Activated CD4-positive, alpha-beta memory T cell treated with anti-CD3 and anti-CD28 coated beads for 36 hours (primary cell): Measurements from ENCODE around the gene FAM118B. TPM values are rescaled to one million over a fixed set of nuclear protein-coding genes. Genes with fewer than 3 reads are reported as not detected.

ENCODE experiments used
- CTCF ChIA-PET: fragments of 350-600 bp; sonication (Branson Sonifier 250); formaldehyde crosslinking; loops from one replicate; lab custom pipeline; 2021; ENCODE audit warnings: antibody characterized with exemption, inconsistent platforms; lab: Charles Lee
- POLR2A ChIA-PET: fragments of 350-600 bp; sonication (Branson Sonifier 250); formaldehyde crosslinking; loops from one replicate; lab custom pipeline; 2021; ENCODE audit warnings: antibody characterized with exemption; lab: Charles Lee
- DNase-seq: peaks from one replicate; pipeline ENCODE4 v3.0.0-alpha.2; 2020
- H3K27ac Mint-ChIP-seq: one replicate; pipeline ENCODE4 v1.8.0; 2021; ENCODE audit warnings: mixed read lengths
- H3K27me3 Mint-ChIP-seq: one replicate; pipeline ENCODE4 v1.8.0; 2021; ENCODE audit warnings: mixed read lengths
- H3K36me3 Mint-ChIP-seq: one replicate; pipeline ENCODE4 v1.8.0; 2021; ENCODE audit warnings: mixed read lengths
- H3K4me1 Mint-ChIP-seq: one replicate; pipeline ENCODE4 v1.8.0; 2021; ENCODE audit warnings: low read depth, mixed read lengths
- H3K4me3 Mint-ChIP-seq: one replicate; pipeline ENCODE4 v1.8.0; 2021; ENCODE audit warnings: mild to moderate bottlenecking, mixed read lengths
- H3K9me3 Mint-ChIP-seq: one replicate; pipeline ENCODE4 v1.8.0; 2021; ENCODE audit warnings: mixed read lengths
- intact Hi-C: fragments of 100-400 bp; cut with micrococcal nuclease; formaldehyde crosslinking; loops from one replicate; pipeline ENCODE4 v1.15.1; 2023
- total RNA-seq, 2 experiments: library from RNA; stranded (reverse); gene quantifications; one replicate each; pipeline ENCODE4 v1.2.3, GENCODE V29; 2021

Gene FAM118B
- total RNA-seq, 2 experiments from 2014 or later, result 8.0 to 9.7 TPM

DNA sequence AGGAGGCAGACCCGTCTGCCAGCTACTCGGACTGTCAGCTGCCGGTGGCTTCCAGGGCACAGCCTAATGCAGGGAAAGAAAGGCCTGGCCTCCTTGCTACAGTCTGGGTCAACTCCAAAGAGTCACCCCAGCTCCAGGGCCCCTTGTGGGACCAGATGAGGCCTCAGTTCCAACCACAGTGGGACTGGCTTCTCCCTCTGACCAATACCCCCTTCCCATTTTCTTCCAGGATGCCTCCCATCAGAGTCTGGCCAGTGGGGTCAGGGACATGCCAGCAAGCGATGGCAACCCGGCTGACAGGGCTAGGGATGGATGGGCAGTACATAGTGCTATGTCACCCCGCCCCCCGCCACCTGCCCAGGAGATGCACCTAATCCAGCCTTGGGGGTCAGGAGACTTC is 36.8 kb upstream of the FAM118B start:
- no peaks in the 10 kb centered on the region for H3K4me1 Mint-ChIP-seq
- H3K9me3 Mint-ChIP-seq, result no peaks in the 10 kb centered on the region
- H3K27ac Mint-ChIP-seq, result no peak overlapping the region
- peaks cover 12% of the 10 kb centered on the region for H3K27me3 Mint-ChIP-seq
- intact Hi-C loops, result no loop called here
- H3K36me3 Mint-ChIP-seq, result no peaks in the 10 kb centered on the region
- ChIA-PET POLR2A (no interaction called here), CTCF (no interaction called here)
- H3K4me3 Mint-ChIP-seq, result no peak overlapping the region
- DNase-seq, result no peak

- H3K36me3 Mint-ChIP-seq, result no peaks in the 10 kb centered on the region
- intact Hi-C loops, result no loop called here
- CTCF ChIA-PET, result no interaction called here
- H3K4me1 Mint-ChIP-seq, result no peaks in the 10 kb centered on the region
- peaks cover 12% of the 10 kb centered on the region for H3K27me3 Mint-ChIP-seq
- DNase-seq, result no peak
- peaks cover under 1% of the 10 kb centered on the region for H3K9me3 Mint-ChIP-seq
- POLR2A ChIA-PET, result no interaction called here
- H3K4me3 Mint-ChIP-seq, result no peak overlapping the region
- no peak overlapping the region for H3K27ac Mint-ChIP-seq
These were observed 36.2 kb upstream of the FAM118B start for GRCh38 chr11:126175393-126175792.

DNA sequence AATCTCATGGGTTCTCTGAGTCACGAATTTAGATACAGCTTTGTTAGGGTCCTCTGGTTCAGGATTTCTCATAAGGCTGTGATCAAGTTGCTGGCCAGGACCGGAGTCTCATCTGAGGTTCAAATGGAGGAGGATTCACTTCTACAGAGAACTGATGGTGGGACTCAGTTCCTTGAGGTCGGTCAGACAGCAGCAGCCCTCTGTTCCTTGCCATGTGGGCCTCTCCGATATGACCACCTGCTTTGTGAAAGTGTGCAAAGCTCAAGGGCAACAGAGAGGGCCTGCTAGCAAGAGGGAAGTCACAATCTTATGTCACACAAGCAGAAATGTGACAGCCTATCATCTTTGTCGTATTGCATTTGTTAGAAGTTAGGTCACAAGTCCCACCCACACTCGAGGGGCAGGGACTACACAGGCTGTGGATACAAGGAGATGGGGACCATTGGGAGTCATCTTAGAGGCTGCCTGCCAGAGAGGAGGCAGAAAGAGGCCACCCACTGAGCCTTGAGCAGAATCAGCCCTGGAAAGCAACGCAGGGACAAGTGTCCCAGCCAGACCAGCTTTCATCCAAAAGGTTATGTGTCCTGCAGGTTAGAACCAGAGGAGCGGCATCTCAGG is 34.6 kb upstream of the FAM118B start:
- Mint-ChIP-seq H3K27me3 (peaks cover 8% of the 10 kb centered on the region), H3K27ac (no peak overlapping the region), H3K4me3 (no peak overlapping the region), H3K9me3 (peaks cover 4% of the 10 kb centered on the region), H3K4me1 (no peaks in the 10 kb centered on the region), H3K36me3 (no peaks in the 10 kb centered on the region)
- CTCF ChIA-PET, result no interaction called here
- POLR2A ChIA-PET, result no interaction called here
- no peak for DNase-seq
- intact Hi-C loops, result no loop called here

DNA sequence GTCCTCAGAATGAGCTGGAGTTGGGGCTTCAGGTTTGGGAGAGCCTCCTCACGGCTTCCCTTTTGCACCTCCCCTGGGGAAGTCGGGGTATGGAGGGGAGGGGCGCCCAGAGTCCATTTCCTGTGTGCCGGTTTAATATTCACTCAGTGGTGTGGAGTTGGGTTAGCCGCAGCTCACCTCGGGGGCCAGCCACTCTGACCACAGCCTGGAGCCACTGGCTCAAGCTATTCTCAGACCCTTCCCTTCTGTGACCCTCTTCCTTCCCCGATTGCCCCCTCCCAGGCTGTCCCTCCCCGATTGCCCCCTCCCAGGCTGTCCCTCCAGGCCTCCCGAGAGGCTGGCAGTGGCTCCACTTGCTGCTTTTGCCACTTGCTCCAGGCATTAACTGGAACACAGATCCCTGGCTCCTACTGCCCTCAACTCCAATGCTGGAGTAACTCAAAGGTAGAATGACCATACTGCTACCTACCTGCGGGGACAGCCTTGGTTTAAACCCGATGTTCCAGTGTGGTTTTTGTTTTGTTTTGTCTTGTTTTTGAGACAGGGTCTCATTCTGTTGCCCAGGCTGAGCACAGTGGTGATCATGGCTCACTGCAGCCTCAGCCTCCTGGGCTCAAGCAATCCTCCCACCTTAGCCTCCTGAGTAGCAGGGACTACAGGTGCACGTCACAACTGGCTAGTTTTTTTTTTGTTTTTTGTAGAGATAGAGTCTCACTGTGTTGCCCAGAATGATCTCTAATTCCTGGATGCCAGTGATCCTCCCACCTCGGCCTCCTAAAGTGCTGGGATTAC is 29.4 kb upstream of the FAM118B start:
- Mint-ChIP-seq H3K9me3 (peaks cover 4% of the 10 kb centered on the region), H3K27ac (no peak overlapping the region), H3K27me3 (no peaks in the 10 kb centered on the region), H3K4me3 (no peak overlapping the region), H3K4me1 (no peaks in the 10 kb centered on the region), H3K36me3 (no peaks in the 10 kb centered on the region)
- intact Hi-C loops, result no loop called here
- CTCF ChIA-PET, result no interaction called here
- POLR2A ChIA-PET, result no interaction called here
- no peak for DNase-seq

- ChIA-PET POLR2A (no interaction called here), CTCF (no interaction called here)
- Mint-ChIP-seq H3K27me3 (no peaks in the 10 kb centered on the region), H3K36me3 (no peaks in the 10 kb centered on the region), H3K9me3 (peaks cover 4% of the 10 kb centered on the region), H3K27ac (no peak overlapping the region), H3K4me1 (no peaks in the 10 kb centered on the region), H3K4me3 (no peak overlapping the region)
- intact Hi-C loops, result no loop called here
- no peak for DNase-seq
These were observed 28.7 kb upstream of the FAM118B start for GRCh38 chr11:126182787-126183445.

DNA sequence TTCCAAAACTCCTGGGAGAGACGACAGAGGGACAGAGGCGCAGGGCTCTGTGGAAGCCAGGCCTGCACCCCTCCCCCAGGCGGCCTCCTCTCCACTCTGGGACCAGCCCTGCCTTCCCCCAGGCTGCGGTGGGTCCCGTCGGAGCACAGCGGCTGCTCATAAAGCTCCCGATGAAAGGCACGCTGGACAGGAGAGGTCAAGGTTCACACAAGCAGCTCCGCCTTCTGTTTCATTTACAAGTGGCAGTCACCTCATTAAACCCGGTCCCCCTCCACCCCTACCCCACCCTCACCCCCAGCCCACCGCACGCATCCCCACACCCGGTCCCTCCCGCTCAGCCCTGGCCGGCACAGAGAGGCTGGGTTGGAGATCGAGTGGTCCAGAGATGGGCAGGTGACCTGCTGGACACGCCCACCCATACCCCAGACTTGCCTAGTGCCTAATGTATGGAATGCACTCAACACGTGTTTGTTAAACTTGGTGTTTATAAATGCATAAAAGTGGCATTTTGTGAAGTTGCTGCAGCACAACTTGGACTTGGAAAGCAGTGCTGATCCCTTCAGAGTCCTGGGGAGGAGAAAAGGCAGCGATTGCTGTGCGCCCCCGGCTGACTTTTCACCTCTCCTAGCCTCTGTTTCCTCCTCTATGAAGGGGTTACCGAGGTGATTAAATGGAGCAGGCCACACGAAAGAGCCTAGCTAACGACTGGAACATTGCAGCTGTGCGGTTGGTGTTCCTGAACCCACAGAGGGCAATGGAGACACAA is 26.1 kb upstream of the FAM118B start:
- POLR2A ChIA-PET, result no interaction called here
- H3K36me3 Mint-ChIP-seq, result peaks cover 2% of the 10 kb centered on the region
- intact Hi-C loops, result no loop called here
- CTCF ChIA-PET, result no interaction called here
- no peak for DNase-seq
- no peaks in the 10 kb centered on the region for H3K4me1 Mint-ChIP-seq
- no peak overlapping the region for H3K27ac Mint-ChIP-seq
- H3K4me3 Mint-ChIP-seq, result no peak overlapping the region
- H3K27me3 Mint-ChIP-seq, result no peaks in the 10 kb centered on the region
- H3K9me3 Mint-ChIP-seq, result peaks cover 4% of the 10 kb centered on the region

DNA sequence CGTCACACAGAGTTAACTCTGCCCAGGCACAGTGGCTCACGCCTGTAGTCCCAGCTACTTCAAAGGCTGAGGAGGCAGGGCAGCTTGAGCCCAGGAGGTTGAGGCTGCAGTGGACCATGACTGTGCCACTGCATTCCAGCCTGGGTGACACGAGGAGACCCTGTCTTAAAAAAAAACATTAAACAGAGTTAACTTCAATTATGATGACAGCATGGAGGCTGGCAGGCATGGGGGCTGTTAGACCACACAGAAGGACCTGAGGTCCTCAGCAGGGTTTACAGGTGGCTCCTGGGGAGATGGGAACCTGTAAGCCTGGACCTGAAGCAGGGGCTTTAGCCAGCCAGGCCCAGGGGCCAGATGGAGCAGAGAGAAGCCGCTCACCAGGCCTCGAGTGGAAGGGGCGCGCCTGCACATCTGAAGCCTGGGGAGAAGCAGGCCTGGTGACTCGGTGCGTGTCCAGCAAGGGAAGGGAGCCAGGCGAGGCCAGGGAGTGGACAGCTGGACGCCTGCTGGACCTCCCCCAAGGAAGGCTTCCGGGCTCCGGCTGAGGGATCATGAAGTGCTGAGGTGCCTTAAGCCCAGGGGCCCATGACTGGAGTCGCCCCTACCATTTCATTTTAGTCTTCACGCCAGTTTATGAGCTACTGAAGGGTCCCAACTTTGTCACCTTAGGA is 25.4 kb upstream of the FAM118B start:
- H3K36me3 Mint-ChIP-seq, result peaks cover 6% of the 10 kb centered on the region
- H3K4me3 Mint-ChIP-seq, result no peak overlapping the region
- H3K27me3 Mint-ChIP-seq, result no peaks in the 10 kb centered on the region
- no peaks in the 10 kb centered on the region for H3K4me1 Mint-ChIP-seq
- no peak overlapping the region for H3K27ac Mint-ChIP-seq
- CTCF ChIA-PET, result no interaction called here
- H3K9me3 Mint-ChIP-seq, result no peaks in the 10 kb centered on the region
- DNase-seq, result no peak
- intact Hi-C loops, result no loop called here
- POLR2A ChIA-PET, result no interaction called here

GRCh38 chr11:126186708-126187529 is 24.7 kb upstream of the FAM118B start:
- Mint-ChIP-seq H3K9me3 (no peaks in the 10 kb centered on the region), H3K4me3 (no peak overlapping the region), H3K4me1 (no peaks in the 10 kb centered on the region), H3K27ac (no peak overlapping the region), H3K27me3 (no peaks in the 10 kb centered on the region), H3K36me3 (peaks cover 7% of the 10 kb centered on the region)
- ChIA-PET POLR2A (no interaction called here), CTCF (interaction anchor here (7.3 kb wide), 1 partner anchor 245 kb away, joined by 66 read pairs; no protein-coding TSS in a partner anchor)
- intact Hi-C loops, result no loop called here
- no peak for DNase-seq

- POLR2A ChIA-PET, result no interaction called here
- CTCF ChIA-PET, result interaction anchor here (7.3 kb wide), 1 partner anchor 247 kb away, joined by 66 read pairs; no protein-coding TSS in a partner anchor
- H3K27me3 Mint-ChIP-seq, result no peaks in the 10 kb centered on the region
- no peak overlapping the region for H3K27ac Mint-ChIP-seq
- no peak overlapping the region for H3K4me3 Mint-ChIP-seq
- peaks cover 9% of the 10 kb centered on the region for H3K36me3 Mint-ChIP-seq
- intact Hi-C loops, result no loop called here
- H3K9me3 Mint-ChIP-seq, result no peaks in the 10 kb centered on the region
- no peak for DNase-seq
- no peaks in the 10 kb centered on the region for H3K4me1 Mint-ChIP-seq
These were observed 23.1 kb upstream of the FAM118B start for GRCh38 chr11:126188332-126189108.

DNA sequence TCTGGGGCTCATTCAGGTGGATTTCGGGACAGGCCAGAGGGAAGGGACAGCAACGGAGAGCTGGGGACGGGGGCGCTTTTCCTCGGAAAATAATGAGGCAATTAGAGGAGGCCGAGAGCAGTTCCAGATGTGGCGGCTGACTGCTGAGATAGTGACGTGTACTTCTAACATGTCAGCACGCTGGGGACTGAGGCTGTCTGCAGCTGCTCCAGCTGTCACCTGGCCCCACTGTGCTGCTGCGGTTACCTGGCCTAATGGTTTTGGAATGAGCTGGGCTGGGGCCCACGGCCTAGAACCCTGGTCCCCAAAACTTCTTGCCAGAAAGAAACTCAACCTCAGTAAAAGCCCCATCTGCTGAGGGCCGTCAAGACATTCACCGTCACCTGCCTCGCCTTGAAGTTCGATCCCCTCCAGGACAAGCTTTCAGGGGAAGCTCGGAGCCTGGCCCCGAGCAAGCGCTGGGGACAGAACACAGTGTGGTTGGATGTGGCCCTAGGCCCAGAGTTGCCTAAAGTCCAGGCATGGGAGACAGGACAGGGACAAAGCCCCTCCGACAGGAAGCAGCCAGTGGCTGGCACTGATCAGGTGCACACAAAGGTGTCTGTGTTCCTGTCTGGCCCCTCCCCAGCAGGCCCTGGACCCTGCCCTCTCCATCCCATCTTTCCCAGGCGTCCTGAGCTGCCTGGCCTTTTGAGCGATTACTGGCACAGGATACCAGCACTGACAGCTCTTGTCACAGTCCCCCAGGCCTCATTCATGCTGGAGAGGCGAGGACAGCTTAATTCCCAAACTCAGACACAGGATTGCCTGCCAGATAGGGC is 22.3 kb upstream of the FAM118B start:
- H3K27me3 Mint-ChIP-seq, result no peaks in the 10 kb centered on the region
- ChIA-PET CTCF (interaction anchor here (7.3 kb wide), 1 partner anchor 248 kb away, joined by 66 read pairs; no protein-coding TSS in a partner anchor), POLR2A (no interaction called here)
- no peaks in the 10 kb centered on the region for H3K9me3 Mint-ChIP-seq
- H3K4me1 Mint-ChIP-seq, result no peaks in the 10 kb centered on the region
- DNase-seq, result no peak
- H3K36me3 Mint-ChIP-seq, result peaks cover 9% of the 10 kb centered on the region
- H3K4me3 Mint-ChIP-seq, result no peak overlapping the region
- intact Hi-C loops, result no loop called here
- H3K27ac Mint-ChIP-seq, result no peak overlapping the region
